MM.1S (cell line): ENCODE measurements around the gene SDHA.
"Not testable (repeated sequence)": the region's sequence is repeated elsewhere in the genome, so short reads cannot be mapped to it uniquely, and the experiment has no call there.

ENCODE experiments used
- DNase-seq: peaks from one replicate; pipeline ENCODE4 v3.0.0-alpha.2; 2015
- H2AFZ ChIP-seq: fragments of 300-600 bp; sonication (generic); 2 replicates; pipeline ENCODE4 v1.6.0; 2016; ENCODE audit warnings: antibody characterized with exemption, low read length
- H3F3A ChIP-seq: fragments of 300-600 bp; sonication (generic); 2 replicates; pipeline ENCODE4 v1.6.1; 2016; ENCODE audit warnings: mild to moderate bottlenecking, antibody characterized with exemption, low read length, moderate library complexity, mixed read lengths; ENCODE audit not compliant: insufficient read depth
- H3K27ac ChIP-seq: fragments of 300-600 bp; sonication (generic); 2 replicates; pipeline ENCODE4 v1.5.1; 2016; ENCODE audit warnings: mild to moderate bottlenecking, low read length
- H3K27me3 ChIP-seq: fragments of 300-600 bp; sonication (generic); replicated peaks from 2 replicates; pipeline ENCODE4 v1.6.0; 2016; ENCODE audit warnings: low read length; ENCODE audit not compliant: insufficient read depth
- H3K36me3 ChIP-seq: fragments of 300-600 bp; sonication (generic); replicated peaks from 2 replicates; pipeline ENCODE4 v1.6.1; 2016; ENCODE audit warnings: mild to moderate bottlenecking, low read length, mixed read lengths; ENCODE audit not compliant: insufficient read depth
- H3K4me1 ChIP-seq: fragments of 300-600 bp; sonication (generic); 2 replicates; pipeline ENCODE4 v1.6.1; 2016; ENCODE audit warnings: low read length, mixed read lengths
- H3K4me2 ChIP-seq: fragments of 300-600 bp; sonication (generic); 2 replicates; pipeline ENCODE4 v1.6.0; 2016; ENCODE audit warnings: low read depth, low read length
- H3K4me3 ChIP-seq: fragments of 300-600 bp; sonication (generic); 2 replicates; pipeline ENCODE4 v1.5.1; 2016; ENCODE audit warnings: low read length, mixed read lengths
- H3K79me2 ChIP-seq: fragments of 300-600 bp; sonication (generic); 2 replicates; pipeline ENCODE4 v1.6.1; 2016; ENCODE audit warnings: mixed run types, low read length, mixed read lengths
- H3K9ac ChIP-seq: fragments of 300-600 bp; sonication (generic); 2 replicates; pipeline ENCODE4 v1.6.1; 2016; ENCODE audit warnings: low read length, mixed read lengths
- H3K9me2 ChIP-seq: fragments of 300-600 bp; sonication (generic); replicated peaks from 2 replicates; pipeline ENCODE4 v1.6.1; 2016; ENCODE audit warnings: mild to moderate bottlenecking, low read length, mixed read lengths; ENCODE audit not compliant: insufficient read depth
- H3K9me3 ChIP-seq: fragments of 300-600 bp; sonication (generic); replicated peaks from 2 replicates; pipeline ENCODE4 v1.6.1; 2016; ENCODE audit warnings: mild to moderate bottlenecking, low read length, mixed read lengths; ENCODE audit not compliant: insufficient read depth
- H4K20me1 ChIP-seq: fragments of 300-600 bp; sonication (generic); 2 replicates; pipeline ENCODE4 v1.6.1; 2016; ENCODE audit warnings: mild to moderate bottlenecking, low read length, moderate library complexity, mixed read lengths; ENCODE audit not compliant: insufficient read depth

Gene SDHA

GRCh38 chr5:241045-241669 is 23.0 kb downstream of the SDHA start:
- H3F3A ChIP-seq, H3K36me3 ChIP-seq, H4K20me1 ChIP-seq, H3K9me3 ChIP-seq, H3K9me2 ChIP-seq, H3K27me3 ChIP-seq, H3K4me1 ChIP-seq, H3K4me2 ChIP-seq, H3K27ac ChIP-seq, H3K4me3 ChIP-seq, DNase-seq, H2AFZ ChIP-seq, H3K9ac ChIP-seq: not testable (repeated sequence)
- H3K79me2 ChIP-seq: peaks cover 36% of the 10 kb centered on the region

GRCh38 chr5:243683-244367 is 25.7 kb downstream of the SDHA start:
- H2AFZ ChIP-seq, H3K9me3 ChIP-seq, H3K4me2 ChIP-seq, H3K27me3 ChIP-seq, H3K4me3 ChIP-seq, H3K9ac ChIP-seq, H3F3A ChIP-seq, DNase-seq, H4K20me1 ChIP-seq, H3K4me1 ChIP-seq, H3K9me2 ChIP-seq, H3K27ac ChIP-seq: not testable (repeated sequence)
- Histone ChIP-seq H3K36me3 (peaks cover 12% of the 10 kb centered on the region), H3K79me2 (peaks cover 32% of the 10 kb centered on the region)

- not testable (repeated sequence) for H3K27ac ChIP-seq, H3K4me2 ChIP-seq
Observed at GRCh38 chr5:245717-246116, 27.6 kb downstream of the SDHA start.

GRCh38 chr5:250396-250795 is 32.3 kb downstream of the SDHA start:
- not testable (repeated sequence) for H4K20me1 ChIP-seq, H2AFZ ChIP-seq, H3K9me3 ChIP-seq, H3K4me1 ChIP-seq, H3K9me2 ChIP-seq, H3K27ac ChIP-seq, H3F3A ChIP-seq, DNase-seq, H3K4me3 ChIP-seq, H3K4me2 ChIP-seq, H3K9ac ChIP-seq, H3K27me3 ChIP-seq
- H3K36me3 ChIP-seq: peaks cover 16% of the 10 kb centered on the region
- H3K79me2 ChIP-seq: peaks cover 17% of the 10 kb centered on the region

More at GRCh38 chr5:245717-246116, 27.6 kb downstream of the SDHA start:
- H2AFZ ChIP-seq, H3K9me3 ChIP-seq, H3K4me1 ChIP-seq, DNase-seq, H3K27me3 ChIP-seq, H3K9ac ChIP-seq, H3K9me2 ChIP-seq, H3K4me3 ChIP-seq, H3F3A ChIP-seq, H4K20me1 ChIP-seq: not testable (repeated sequence)
- peaks cover 17% of the 10 kb centered on the region for H3K36me3 ChIP-seq
- H3K79me2 ChIP-seq: peaks cover 28% of the 10 kb centered on the region

GRCh38 chr5:251016-251415 is 32.9 kb downstream of the SDHA start:
- not testable (repeated sequence) for H3K4me2 ChIP-seq, H3K9me2 ChIP-seq, DNase-seq, H4K20me1 ChIP-seq, H2AFZ ChIP-seq, H3K27me3 ChIP-seq, H3K4me3 ChIP-seq, H3K9me3 ChIP-seq, H3F3A ChIP-seq, H3K9ac ChIP-seq, H3K27ac ChIP-seq, H3K4me1 ChIP-seq
- peaks cover 17% of the 10 kb centered on the region for H3K79me2 ChIP-seq
- H3K36me3 ChIP-seq: peaks cover 18% of the 10 kb centered on the region

- not testable (repeated sequence) for H3K9me3 ChIP-seq, H3K27ac ChIP-seq, H3K4me3 ChIP-seq, H3K4me2 ChIP-seq, H3K27me3 ChIP-seq, H3F3A ChIP-seq, DNase-seq, H3K9ac ChIP-seq, H3K4me1 ChIP-seq, H4K20me1 ChIP-seq, H2AFZ ChIP-seq, H3K9me2 ChIP-seq
- H3K79me2 ChIP-seq: peaks cover 17% of the 10 kb centered on the region
- H3K36me3 ChIP-seq: peaks cover 22% of the 10 kb centered on the region
Observed at GRCh38 chr5:251538-251937, 33.4 kb downstream of the SDHA start.

- not testable (repeated sequence) for DNase-seq, H3K4me1 ChIP-seq, H3K4me3 ChIP-seq, H3K9me3 ChIP-seq, H3K27me3 ChIP-seq, H4K20me1 ChIP-seq, H2AFZ ChIP-seq, H3K9me2 ChIP-seq, H3K4me2 ChIP-seq, H3F3A ChIP-seq, H3K27ac ChIP-seq, H3K9ac ChIP-seq
- peaks cover 17% of the 10 kb centered on the region for H3K79me2 ChIP-seq
- H3K36me3 ChIP-seq: peaks cover 24% of the 10 kb centered on the region
Observed at GRCh38 chr5:251975-252374, 33.9 kb downstream of the SDHA start.
